GM13976 (cell line): ENCODE data around the gene TRPM4.
A peak's percentile ranks its signal among the peaks of the same experiment; 100 is the strongest.

Experiments used
- DNase-seq: peaks from one replicate; pipeline ENCODE4 v3.0.0; 2012; ENCODE audit warnings: low spot score
- CTCF ChIP-seq: IDR thresholded peaks from 2 replicates; pipeline ENCODE4 v1.5.1; 2012; ENCODE audit warnings: borderline replicate concordance, mild to moderate bottlenecking; ENCODE audit not compliant: insufficient read depth; ENCODE audit errors: extremely low read depth, missing control alignments, control extremely low read depth
- in situ Hi-C: fragments of 300-500 bp; cut with MboI; formaldehyde crosslinking; loops from one replicate; pipeline ENCODE4 v1.12.0; 2022; ENCODE audit warnings: low sequenced_read_pairs, mixed read lengths, inconsistent platforms; ENCODE audit not compliant: unreplicated experiment

The TRPM4 gene

GRCh38 chr19:49153167-49153809, 4.3 kb upstream of the TRPM4 start:
- TF ChIP-seq CTCF: no peak
- DNase-seq: no peak
- in situ Hi-C loops: no loop called here

DNA sequence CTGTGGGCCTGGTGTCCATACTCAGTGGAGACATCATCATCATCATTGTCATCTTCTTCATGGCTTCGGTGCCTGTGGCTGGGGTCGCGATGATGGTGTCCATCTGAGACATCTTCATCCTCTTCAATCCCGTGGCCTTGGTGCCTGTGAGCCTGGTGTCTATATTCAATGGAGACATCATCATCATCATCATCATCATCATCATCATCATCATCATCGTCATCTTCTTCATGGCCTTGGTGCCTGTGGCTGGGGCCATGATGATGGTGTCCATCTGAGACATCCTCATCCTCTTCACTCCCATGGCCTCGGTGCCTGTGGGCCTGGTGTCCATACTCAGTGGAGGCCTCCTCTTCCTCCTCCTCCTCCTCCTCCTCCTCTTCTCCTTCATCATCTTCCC, 3.3 kb upstream of the TRPM4 start:
- DNase-seq: no peak
- TF ChIP-seq CTCF: no peak
- in situ Hi-C loops: no loop called here

DNA sequence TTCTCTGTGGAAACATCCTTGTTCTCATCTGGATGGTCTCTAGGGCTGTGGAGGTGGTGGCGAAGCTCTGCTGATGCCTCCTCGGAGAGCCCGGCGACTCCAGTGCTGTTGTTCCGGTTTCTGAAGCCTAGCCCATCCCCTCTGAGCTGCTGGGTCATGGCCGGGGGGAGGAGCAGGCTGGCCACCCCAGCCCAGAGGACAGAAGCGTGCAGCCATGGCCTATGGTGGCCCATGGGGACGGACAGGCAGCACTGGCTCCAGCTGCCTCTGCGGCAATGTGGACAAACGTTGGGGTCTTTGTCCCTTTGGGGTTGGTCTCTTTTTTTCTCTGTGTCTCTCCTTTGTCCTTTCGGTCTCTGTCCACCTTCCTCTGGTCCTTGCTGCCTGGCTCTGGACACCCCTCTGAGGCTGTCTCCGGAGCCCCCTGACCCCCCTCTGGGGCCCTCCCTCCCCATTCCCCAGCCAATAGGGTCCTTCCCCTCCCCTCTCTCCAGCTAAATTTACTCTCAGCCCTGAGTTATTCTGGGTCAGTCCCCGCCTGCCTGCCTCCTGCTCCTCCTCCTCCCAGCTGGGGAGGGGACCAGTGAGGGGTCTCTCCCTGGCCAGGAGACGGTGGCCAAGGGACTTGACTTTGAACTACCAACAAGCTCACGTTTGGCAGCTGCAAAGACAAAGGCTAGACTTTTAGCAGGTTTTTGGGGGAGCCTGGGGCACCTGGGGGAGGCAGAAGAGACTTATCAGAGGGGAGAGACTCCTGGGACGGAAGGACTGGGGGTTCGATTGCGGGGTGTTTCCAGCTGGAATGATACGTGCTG, 2.4 kb upstream of the TRPM4 start, which contains the start of gene HRC:
Gene HRC (minus strand): TSS at position 392 of the 815 bp plus-strand sequence. CDS start 159 bp downstream, at position 233.
- no peak for TF ChIP-seq CTCF

GRCh38 chr19:49155820-49156346, 1.7 kb upstream of the TRPM4 start:
- TF ChIP-seq CTCF: no peak
- in situ Hi-C loops: no loop called here
- DNase-seq: no peak

More for the DNA sequence above, 2.4 kb upstream of the TRPM4 start, which contains the start of gene HRC:
- in situ Hi-C loops: no loop called here
- no peak for DNase-seq

GRCh38 chr19:49160450-49161189, 3.0 kb downstream of the TRPM4 start:
- in situ Hi-C loops: no loop called here
- DNase-seq: peak; percentile 17
- no peak for TF ChIP-seq CTCF

DNA sequence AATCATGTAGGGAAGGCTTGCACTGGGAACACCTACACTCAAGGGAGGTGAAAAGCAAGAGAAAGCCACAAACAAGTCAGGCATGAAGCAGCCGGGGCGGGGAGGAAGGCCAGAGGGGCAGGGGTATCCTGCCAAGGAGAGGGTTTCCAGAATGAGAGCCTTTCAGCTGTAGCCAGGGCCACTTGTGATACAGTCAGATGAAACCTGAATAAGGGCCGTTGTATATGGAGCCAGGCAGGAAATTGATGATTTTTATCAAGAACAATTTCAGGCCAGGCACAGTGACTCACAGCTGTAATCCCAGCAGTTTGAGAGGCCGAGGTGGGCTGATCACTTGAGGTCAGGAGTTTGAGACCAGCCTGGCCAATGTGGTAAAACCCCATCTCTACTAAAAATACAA, 4.4 kb downstream of the TRPM4 start:
- no peak for TF ChIP-seq CTCF
- in situ Hi-C loops: no loop called here
- no peak for DNase-seq
